ENCODE data around the gene ACOXL. TPM values are rescaled to one million over a fixed set of nuclear protein-coding genes. Genes with fewer than 3 reads are reported as not detected.

ACOXL gene
- total RNA-seq, 1 donor from 2014 or later = not detected

DNA sequence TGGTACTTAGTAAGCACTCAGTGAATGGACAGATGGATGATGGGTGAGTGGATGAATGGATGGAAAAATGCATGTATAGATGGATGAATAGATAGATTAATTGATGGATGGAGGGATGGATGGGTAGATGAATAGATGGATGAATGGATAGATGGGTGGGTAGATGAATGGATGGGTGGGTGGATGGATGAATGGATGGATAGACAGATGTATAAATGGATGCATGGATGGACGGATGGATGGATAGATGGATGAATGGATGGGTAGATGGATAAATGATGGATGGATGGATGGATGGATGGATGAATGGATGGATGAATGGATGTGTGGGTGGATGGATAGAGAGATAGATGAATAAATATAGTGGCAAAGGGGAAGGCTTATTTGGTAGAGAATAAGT, 83.6 kb downstream of the ACOXL start:
- Mint-ChIP-seq H3K27ac (ENCODE audit: unreplicated experiment) (no peak overlapping the region), H3K9me3 (no peaks in the 10 kb centered on the region), H3K4me1 (peaks cover 8% of the 10 kb centered on the region), H3K4me3 (no peak overlapping the region), H3K27me3 (ENCODE audit: low read depth) (no peaks in the 10 kb centered on the region), H3K36me3 (ENCODE audit: low read depth) (no peaks in the 10 kb centered on the region)
- TF ChIP-seq, protein P1, sequence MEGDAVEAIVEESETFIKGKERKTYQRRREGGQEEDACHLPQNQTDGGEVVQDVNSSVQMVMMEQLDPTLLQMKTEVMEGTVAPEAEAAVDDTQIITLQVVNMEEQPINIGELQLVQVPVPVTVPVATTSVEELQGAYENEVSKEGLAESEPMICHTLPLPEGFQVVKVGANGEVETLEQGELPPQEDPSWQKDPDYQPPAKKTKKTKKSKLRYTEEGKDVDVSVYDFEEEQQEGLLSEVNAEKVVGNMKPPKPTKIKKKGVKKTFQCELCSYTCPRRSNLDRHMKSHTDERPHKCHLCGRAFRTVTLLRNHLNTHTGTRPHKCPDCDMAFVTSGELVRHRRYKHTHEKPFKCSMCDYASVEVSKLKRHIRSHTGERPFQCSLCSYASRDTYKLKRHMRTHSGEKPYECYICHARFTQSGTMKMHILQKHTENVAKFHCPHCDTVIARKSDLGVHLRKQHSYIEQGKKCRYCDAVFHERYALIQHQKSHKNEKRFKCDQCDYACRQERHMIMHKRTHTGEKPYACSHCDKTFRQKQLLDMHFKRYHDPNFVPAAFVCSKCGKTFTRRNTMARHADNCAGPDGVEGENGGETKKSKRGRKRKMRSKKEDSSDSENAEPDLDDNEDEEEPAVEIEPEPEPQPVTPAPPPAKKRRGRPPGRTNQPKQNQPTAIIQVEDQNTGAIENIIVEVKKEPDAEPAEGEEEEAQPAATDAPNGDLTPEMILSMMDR (conservative IDR thresholded peaks at IDR 0.05) = no peak
- no peak for DNase-seq (ENCODE audit: low read depth, low spot score)

DNA sequence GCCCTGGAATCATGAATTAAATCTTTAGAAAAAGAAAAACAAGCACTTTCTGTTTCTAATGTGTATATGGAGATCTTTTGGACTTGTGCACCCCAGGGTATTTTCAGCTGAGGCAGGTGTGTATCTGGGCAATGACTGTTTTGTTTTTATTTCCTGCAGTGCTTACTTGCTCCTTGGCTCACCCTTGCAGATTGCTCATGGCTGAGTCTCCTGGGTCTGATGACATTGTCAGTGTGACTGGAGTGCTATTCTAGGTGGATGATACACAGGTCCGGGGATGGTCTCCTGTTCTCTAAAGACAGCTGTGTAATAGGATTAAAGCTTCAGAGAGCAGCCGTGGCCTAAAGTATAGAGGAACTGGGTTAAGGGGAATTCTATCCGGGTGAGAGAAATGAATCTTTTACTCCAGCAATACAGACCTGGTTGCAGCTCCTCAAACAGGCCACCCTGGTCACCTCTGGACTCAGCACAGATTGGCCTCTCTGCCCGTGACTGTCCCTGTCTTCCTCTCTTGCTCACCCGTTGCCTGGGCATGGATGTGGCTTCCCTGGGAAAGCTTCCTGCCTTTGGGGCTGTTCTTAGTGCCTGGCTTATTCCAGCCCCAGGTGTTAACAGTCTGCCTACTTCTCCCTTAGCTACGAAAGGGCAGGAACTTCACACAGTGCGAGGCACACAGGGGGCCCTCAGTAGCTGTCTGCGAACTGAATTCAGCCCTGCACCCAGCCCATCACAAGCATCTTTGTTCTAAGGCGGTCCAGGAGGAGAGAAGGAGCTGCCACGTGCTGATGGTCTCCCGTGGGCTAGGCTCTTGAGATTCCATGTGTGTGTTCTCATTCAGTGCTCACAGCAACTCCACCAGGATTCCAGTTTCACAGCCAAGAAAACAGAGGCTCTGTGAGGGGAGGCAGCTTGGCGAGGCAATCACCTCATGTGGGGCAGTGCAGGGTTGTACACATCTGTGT, 84.3 kb downstream of the ACOXL start:
- Mint-ChIP-seq H3K4me1 (peaks cover 7% of the 10 kb centered on the region), H3K27ac (ENCODE audit: unreplicated experiment) (no peak overlapping the region), H3K9me3 (no peaks in the 10 kb centered on the region), H3K36me3 (ENCODE audit: low read depth) (no peaks in the 10 kb centered on the region), H3K4me3 (no peak overlapping the region), H3K27me3 (ENCODE audit: low read depth) (no peaks in the 10 kb centered on the region)
- DNase-seq (ENCODE audit: low read depth, low spot score) = no peak
- TF ChIP-seq, protein P1 (conservative IDR thresholded peaks at IDR 0.05) = no peak

DNA sequence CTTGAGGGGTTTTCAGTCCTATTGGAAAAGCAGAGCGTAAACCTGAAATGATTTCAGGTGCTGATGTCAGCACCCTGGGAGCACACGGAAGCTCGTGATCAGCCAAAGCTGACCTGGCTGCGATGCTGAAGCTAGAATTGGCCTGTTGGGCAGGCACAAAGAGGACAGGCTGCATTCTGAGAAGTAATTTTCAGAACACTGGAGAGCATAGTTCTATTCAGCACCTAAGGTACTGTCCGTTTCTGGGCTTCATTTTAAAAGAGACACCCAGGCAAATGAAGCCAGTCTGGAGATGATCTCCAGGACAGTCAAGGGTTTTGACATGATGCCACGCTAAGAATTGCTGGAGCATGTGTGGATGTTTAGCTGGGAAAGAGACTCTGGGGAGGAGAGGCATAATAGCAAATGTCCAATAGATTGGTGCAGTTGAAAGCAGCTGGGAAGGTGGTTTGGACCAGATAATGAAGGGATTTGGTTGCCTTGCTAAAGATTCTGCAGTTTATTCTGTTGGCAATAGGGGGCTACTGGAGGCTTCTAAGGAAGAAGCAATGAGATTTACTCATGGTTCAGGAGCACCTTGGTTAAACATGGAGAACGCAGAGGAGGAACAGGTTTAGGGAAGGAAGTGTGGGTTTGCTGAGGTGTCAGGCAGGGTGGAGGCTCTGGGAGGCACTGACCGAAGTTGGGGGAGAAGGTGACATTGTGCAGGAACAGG, 86.6 kb downstream of the ACOXL start:
- TF ChIP-seq, protein P1 (conservative IDR thresholded peaks at IDR 0.05) = no peak
- no peak overlapping the region for H3K27ac Mint-ChIP-seq (ENCODE audit: unreplicated experiment)
- no peak overlapping the region for H3K4me3 Mint-ChIP-seq
- no peak for DNase-seq (ENCODE audit: low read depth, low spot score)
- peaks cover 4% of the 10 kb centered on the region for H3K4me1 Mint-ChIP-seq
- peaks cover 2% of the 10 kb centered on the region for H3K36me3 Mint-ChIP-seq (ENCODE audit: low read depth)
- no peaks in the 10 kb centered on the region for H3K27me3 Mint-ChIP-seq (ENCODE audit: low read depth)
- peaks cover 4% of the 10 kb centered on the region for H3K9me3 Mint-ChIP-seq

DNA sequence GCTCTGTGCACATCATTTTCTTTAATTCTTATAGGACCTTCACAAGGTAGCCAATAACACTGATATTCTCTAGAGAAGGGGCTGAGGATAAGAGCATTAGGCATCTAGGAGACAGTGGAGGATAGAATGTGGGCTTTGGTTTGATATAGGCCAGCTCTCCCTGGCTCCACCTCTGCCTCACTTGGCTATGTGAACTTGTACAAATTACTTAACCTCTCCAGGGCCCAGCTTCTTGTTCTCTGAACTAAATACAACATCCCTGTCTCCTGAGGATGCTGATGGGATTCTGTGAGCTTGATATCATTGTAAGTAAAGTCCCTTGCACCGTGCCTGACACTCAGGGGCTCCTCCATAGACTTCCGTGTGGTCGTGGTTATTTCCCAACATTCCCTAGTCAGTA, 87.3 kb downstream of the ACOXL start:
- H3K36me3 Mint-ChIP-seq (ENCODE audit: low read depth) = peaks cover 4% of the 10 kb centered on the region
- DNase-seq (ENCODE audit: low read depth, low spot score) = no peak
- peaks cover 9% of the 10 kb centered on the region for H3K9me3 Mint-ChIP-seq
- peak overlapping the region; percentile 44 for H3K27ac Mint-ChIP-seq (ENCODE audit: unreplicated experiment)
- TF ChIP-seq, protein P1 (conservative IDR thresholded peaks at IDR 0.05) = no peak
- peaks cover 4% of the 10 kb centered on the region for H3K4me1 Mint-ChIP-seq
- no peaks in the 10 kb centered on the region for H3K27me3 Mint-ChIP-seq (ENCODE audit: low read depth)
- no peak overlapping the region for H3K4me3 Mint-ChIP-seq

DNA sequence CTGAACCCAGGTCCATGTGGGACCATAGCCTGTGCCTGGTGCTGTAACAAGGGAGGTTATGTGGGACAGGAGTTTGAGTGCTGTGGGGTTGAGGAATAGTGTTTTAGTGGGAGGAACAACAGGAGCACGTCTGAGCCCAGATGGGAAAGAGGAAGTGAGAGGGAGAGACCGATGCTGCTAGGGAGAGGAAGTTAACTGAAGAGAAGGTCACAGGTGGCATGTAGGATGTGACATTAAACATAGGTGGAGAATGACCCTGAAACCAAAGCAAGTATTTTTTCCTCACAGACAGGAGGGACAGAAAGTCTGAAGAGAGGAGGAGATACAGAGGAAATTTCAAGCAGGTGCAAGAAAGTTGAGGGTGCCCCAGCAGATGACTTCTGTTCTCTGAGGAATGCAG, 87.8 kb downstream of the ACOXL start:
- H3K9me3 Mint-ChIP-seq = peaks cover 10% of the 10 kb centered on the region
- H3K4me1 Mint-ChIP-seq = peaks cover 4% of the 10 kb centered on the region
- no peak overlapping the region for H3K4me3 Mint-ChIP-seq
- no peaks in the 10 kb centered on the region for H3K27me3 Mint-ChIP-seq (ENCODE audit: low read depth)
- TF ChIP-seq, protein P1 (conservative IDR thresholded peaks at IDR 0.05) = no peak
- peak overlapping the region; percentile 44 for H3K27ac Mint-ChIP-seq (ENCODE audit: unreplicated experiment)
- peaks cover 4% of the 10 kb centered on the region for H3K36me3 Mint-ChIP-seq (ENCODE audit: low read depth)
- DNase-seq (ENCODE audit: low read depth, low spot score) = no peak

All from neural crest cell (in vitro differentiated cells).